ENCODE data around the gene EPHA10.
A peak's percentile ranks its signal among the peaks of the same experiment; 100 is the strongest.

- TF ChIP-seq CTCF (IDR thresholded peaks at IDR 0.05) = no peak
- peak in 1 of 4 donors; percentile 16 for TF ChIP-seq POLR2A (IDR thresholded peaks at IDR 0.05)
Observed at GRCh38 chr1:37808369-37809319, 43.7 kb upstream of the EPHA10 start.
